Endothelial cell (in vitro differentiated cells): ENCODE data around the gene SMYD5. TPM values are rescaled to one million over a fixed set of nuclear protein-coding genes. Genes with fewer than 3 reads are reported as not detected.
A peak's percentile ranks its signal among the peaks of the same experiment; 100 is the strongest.

ENCODE experiments used
- DNase-seq: peaks from one replicate; pipeline ENCODE4 v3.0.0; 2021; ENCODE audit warnings: low spot score
- H3K27ac Mint-ChIP-seq: one replicate; pipeline ENCODE4 v1.8.0; 2021; ENCODE audit warnings: mixed read lengths, inconsistent platforms; ENCODE audit not compliant: unreplicated experiment
- H3K27me3 Mint-ChIP-seq: one replicate; pipeline ENCODE4 v1.8.0; 2021; ENCODE audit warnings: mild to moderate bottlenecking, moderate library complexity, mixed read lengths, inconsistent platforms; ENCODE audit not compliant: unreplicated experiment
- H3K36me3 Mint-ChIP-seq: one replicate; pipeline ENCODE4 v1.8.0; 2021; ENCODE audit warnings: mild to moderate bottlenecking, low read depth, mixed read lengths, inconsistent platforms; ENCODE audit not compliant: unreplicated experiment
- H3K4me1 Mint-ChIP-seq: one replicate; pipeline ENCODE4 v1.8.0; 2021; ENCODE audit warnings: mild to moderate bottlenecking, mixed read lengths, inconsistent platforms; ENCODE audit not compliant: unreplicated experiment
- H3K4me3 Mint-ChIP-seq: one replicate; pipeline ENCODE4 v1.8.0; 2021; ENCODE audit warnings: mild to moderate bottlenecking, mixed read lengths, inconsistent platforms; ENCODE audit not compliant: unreplicated experiment
- H3K9me3 Mint-ChIP-seq: one replicate; pipeline ENCODE4 v1.8.0; 2021; ENCODE audit warnings: mixed read lengths, inconsistent platforms; ENCODE audit not compliant: unreplicated experiment
- total RNA-seq: library from RNA; stranded (reverse); fragmentation: NEBNext Ultra II Directional; extraction: Animal tissue kit (Norgen Biotek cat#: 25700); gene quantifications from one replicate; pipeline ENCODE4 v1.2.1, GENCODE V29; 2021; ENCODE audit not compliant: unreplicated experiment
- TF ChIP-seq, protein P1 (sequence below): fragments of 200-600 bp; sonication (generic); IDR thresholded peaks from one replicate; pipeline ENCODE4 v1.5.0; 2021; ENCODE audit warnings: antibody characterized with exemption; ENCODE audit not compliant: unreplicated experiment

SMYD5 gene
- total RNA-seq, 1 donor from 2014 or later = 17.0 TPM

DNA sequence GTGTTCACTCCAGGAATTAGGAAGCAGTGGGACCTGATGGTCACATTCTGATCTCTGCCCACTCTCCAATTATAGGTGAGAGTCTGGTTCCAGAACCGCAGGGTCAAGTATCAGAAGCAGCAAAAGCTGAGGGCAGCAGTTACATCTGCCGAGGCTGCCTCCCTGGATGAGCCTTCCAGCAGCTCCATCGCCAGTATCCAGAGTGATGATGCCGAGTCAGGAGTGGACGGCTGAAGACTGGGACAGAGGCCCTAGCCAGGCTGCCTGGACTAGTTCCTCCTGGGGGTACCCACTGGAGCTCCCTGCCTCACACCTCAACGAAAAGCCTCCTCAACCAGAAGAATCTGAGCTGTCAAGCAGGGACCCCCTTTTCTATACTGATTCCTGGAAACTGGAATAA, 3.3 kb upstream of the SMYD5 start:
- DNase-seq = no peak
- Mint-ChIP-seq H3K4me3 (no peak overlapping the region), H3K9me3 (no peaks in the 10 kb centered on the region), H3K27ac (no peak overlapping the region), H3K27me3 (peaks cover 10% of the 10 kb centered on the region), H3K4me1 (peaks cover 19% of the 10 kb centered on the region), H3K36me3 (peaks cover 3% of the 10 kb centered on the region)
- TF ChIP-seq, protein P1, sequence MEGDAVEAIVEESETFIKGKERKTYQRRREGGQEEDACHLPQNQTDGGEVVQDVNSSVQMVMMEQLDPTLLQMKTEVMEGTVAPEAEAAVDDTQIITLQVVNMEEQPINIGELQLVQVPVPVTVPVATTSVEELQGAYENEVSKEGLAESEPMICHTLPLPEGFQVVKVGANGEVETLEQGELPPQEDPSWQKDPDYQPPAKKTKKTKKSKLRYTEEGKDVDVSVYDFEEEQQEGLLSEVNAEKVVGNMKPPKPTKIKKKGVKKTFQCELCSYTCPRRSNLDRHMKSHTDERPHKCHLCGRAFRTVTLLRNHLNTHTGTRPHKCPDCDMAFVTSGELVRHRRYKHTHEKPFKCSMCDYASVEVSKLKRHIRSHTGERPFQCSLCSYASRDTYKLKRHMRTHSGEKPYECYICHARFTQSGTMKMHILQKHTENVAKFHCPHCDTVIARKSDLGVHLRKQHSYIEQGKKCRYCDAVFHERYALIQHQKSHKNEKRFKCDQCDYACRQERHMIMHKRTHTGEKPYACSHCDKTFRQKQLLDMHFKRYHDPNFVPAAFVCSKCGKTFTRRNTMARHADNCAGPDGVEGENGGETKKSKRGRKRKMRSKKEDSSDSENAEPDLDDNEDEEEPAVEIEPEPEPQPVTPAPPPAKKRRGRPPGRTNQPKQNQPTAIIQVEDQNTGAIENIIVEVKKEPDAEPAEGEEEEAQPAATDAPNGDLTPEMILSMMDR = no peak

GRCh38 chr2:73212098-73212447, 2.0 kb upstream of the SMYD5 start:
- no peak for DNase-seq
- TF ChIP-seq, protein P1 = no peak
- no peak overlapping the region for H3K4me3 Mint-ChIP-seq
- no peak overlapping the region for H3K27ac Mint-ChIP-seq
- H3K9me3 Mint-ChIP-seq = no peaks in the 10 kb centered on the region
- H3K27me3 Mint-ChIP-seq = peaks cover 10% of the 10 kb centered on the region
- H3K36me3 Mint-ChIP-seq = peaks cover 3% of the 10 kb centered on the region
- H3K4me1 Mint-ChIP-seq = peaks cover 19% of the 10 kb centered on the region

- TF ChIP-seq, protein P1 = peak; percentile 94
- Mint-ChIP-seq H3K4me3 (peak overlapping the region; percentile 54), H3K36me3 (peaks cover 3% of the 10 kb centered on the region), H3K27ac (no peak overlapping the region), H3K27me3 (peaks cover 10% of the 10 kb centered on the region), H3K4me1 (peaks cover 19% of the 10 kb centered on the region), H3K9me3 (no peaks in the 10 kb centered on the region)
- peak; percentile 83 for DNase-seq
These were observed 1.4 kb upstream of the SMYD5 start for GRCh38 chr2:73212448-73213176.

GRCh38 chr2:73215254-73215653, 1.2 kb downstream of the SMYD5 start:
- peaks cover 19% of the 10 kb centered on the region for H3K4me1 Mint-ChIP-seq
- H3K27ac Mint-ChIP-seq = peak overlapping the region; percentile 100
- TF ChIP-seq, protein P1 = no peak
- H3K4me3 Mint-ChIP-seq = peak overlapping the region; percentile 100
- H3K27me3 Mint-ChIP-seq = peaks cover 10% of the 10 kb centered on the region
- DNase-seq = no peak
- H3K9me3 Mint-ChIP-seq = no peaks in the 10 kb centered on the region
- H3K36me3 Mint-ChIP-seq = peaks cover 6% of the 10 kb centered on the region

DNA sequence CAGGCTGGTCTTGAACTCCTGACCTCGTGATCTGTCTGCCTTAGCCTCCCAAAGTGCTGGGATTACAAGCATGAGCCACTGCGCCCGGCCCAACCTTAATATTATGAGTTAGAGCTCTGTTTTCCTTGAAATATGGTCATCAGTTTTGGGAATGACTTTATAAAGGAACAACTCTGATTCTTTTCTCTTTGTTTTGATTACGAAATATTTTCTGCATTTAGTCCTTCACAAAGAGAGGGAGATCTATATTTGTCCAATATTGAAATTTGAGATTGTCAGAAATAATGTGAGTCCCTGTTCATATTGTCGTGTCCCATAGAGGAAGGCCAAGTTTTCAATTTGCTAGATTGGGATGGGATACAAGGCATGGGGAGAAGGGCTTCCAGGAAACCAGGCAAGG, 3.1 kb downstream of the SMYD5 start:
- peaks cover 18% of the 10 kb centered on the region for H3K36me3 Mint-ChIP-seq
- H3K9me3 Mint-ChIP-seq = no peaks in the 10 kb centered on the region
- TF ChIP-seq, protein P1 = no peak
- H3K27me3 Mint-ChIP-seq = peaks cover 7% of the 10 kb centered on the region
- peak overlapping the region; percentile 24 for H3K27ac Mint-ChIP-seq
- H3K4me1 Mint-ChIP-seq = peaks cover 19% of the 10 kb centered on the region
- H3K4me3 Mint-ChIP-seq = no peak overlapping the region
- no peak for DNase-seq
